Measurements from ENCODE around the gene ZEB2. TPM values are rescaled to one million over a fixed set of nuclear protein-coding genes. Genes with fewer than 3 reads are reported as not detected.

Gene ZEB2
- total RNA-seq, 1 donor from 2014 or later = 329 TPM

DNA sequence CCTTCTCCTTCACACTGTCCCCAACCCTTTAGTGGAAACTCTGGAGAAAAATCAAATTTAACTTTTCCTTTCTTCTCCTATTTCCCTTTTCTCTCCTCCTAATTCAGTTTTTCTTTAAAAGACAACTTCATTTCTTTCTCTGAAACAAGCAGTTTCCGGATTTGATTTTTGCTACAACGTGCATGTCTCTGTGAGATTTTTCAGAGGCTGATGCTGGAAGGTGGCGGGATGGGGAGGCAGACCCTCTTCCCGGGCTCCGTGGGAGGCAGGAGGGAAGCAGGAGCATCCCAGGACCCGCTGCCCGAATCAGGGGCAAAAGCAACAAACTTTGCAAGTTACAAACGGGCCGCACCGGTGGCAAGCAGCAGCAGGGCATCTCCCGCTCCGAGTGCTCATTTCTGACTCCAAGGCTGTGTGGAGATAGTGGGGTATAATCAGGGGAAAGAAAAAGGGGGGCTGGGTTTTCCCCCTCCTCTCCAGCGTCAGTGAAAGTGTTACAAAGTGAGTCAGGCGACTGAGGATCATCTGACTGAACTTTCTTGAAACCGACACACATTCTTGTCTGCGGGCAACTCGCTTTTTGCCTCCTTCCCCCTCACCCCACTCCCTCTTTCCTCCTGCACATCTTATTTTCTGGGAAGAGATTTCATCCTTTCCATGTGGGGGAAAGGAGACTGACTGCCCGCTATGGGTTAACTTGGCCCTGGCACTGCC is 6.4 kb downstream of the ZEB2 start:
- DNase-seq (ENCODE audit: low spot score) = no peak

DNA sequence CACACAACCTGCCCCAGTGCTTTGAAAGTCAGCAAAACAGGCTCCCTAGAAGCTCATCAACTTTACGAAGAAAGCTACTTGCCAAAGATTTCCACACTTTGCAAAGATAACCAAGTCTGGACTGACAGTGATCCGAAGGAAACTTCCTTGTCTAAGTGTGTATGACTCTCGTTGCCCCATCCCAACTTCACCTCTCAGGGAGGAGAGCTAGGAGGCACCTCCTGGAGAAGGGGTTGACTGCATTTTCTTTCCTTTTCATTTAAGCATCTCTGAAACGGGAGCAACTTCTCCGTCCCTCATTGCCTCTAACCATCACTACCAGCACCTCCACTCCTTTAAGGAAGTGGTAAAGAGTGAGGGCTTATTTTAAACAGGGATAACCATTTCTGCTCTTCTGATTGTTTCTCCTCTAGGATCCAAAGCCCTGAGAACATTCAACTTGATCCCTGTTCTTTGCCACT is 7.0 kb downstream of the ZEB2 start:
- no peak for DNase-seq (ENCODE audit: low spot score)

DNA sequence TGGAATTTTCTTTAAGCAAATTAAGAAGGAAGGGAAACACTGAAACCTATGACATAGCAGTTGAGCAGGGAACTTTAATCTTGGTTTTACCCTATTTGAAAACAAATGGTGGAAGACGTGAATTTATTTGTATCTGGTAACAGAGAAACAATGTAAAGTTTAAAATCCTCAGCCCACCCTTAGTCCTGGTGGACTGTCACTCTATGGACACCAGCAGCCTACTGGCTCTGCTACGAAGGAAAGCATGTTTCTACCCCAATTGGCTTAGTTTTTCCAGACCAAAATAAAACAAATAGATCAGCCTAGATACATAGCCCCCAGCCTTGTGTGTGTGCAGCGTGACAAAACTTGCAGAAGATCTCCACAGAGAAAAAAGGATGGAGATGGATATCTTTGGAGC is 7.4 kb downstream of the ZEB2 start:
- DNase-seq (ENCODE audit: low spot score) = no peak

DNA sequence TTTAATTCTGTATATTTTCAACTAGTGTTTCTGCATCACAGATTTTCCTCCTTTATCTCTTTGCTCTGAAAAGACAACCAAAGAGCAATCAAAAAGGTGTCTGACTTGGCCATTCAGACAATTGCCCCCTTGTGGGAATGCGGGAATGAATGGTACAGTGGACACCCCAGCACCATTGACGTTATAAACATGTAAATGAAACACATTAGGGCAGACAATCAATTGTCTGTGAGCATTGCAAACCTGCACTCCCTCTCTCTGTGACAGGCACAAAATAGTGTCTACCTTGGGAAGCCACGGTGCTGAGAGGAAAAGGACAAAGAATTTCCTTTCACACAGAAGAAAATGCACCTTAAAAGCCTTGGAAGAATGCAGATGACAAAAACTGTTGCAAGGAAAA is 8.0 kb downstream of the ZEB2 start:
- DNase-seq (ENCODE audit: low spot score) = no peak

- no peak for DNase-seq (ENCODE audit: low spot score)
Observed at GRCh38 chr2:144511226-144511810, 8.6 kb downstream of the ZEB2 start.

DNA sequence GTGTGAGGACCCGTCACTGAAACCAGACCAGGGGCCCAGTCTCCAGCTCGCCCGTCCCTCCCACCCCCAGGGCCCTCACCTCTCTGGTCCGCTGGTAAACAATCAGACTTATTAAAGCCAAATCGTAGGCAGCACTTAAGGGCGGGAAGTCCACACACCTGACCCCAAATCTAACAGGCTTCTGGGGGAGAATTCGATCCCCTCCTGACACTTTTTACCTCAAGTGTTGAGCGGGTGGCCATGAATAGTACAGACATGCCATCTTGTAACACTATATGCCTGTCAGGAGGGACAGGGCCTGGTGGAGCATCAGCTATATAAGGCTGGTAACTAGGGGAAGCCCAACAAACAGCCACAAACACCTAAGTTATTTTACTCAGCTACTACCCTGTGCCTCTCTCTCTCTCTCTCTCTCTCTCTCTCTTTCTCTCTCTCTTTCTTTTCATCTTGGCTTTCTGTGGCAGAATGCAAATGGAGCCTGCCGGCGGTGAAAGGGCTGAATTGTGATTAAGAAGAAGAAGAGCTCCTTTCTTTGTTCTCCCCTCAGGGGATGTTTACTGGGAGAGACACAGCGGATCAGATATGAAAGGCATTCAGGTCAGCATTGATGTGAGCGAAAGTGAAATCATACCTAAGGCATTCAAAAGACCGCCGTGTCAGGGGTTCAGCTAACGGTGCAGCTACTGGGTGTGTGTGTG is 9.5 kb downstream of the ZEB2 start:
- DNase-seq (ENCODE audit: low spot score) = no peak

- DNase-seq (ENCODE audit: low spot score) = no peak
Observed at GRCh38 chr2:144509879-144510221, 10.1 kb downstream of the ZEB2 start.

DNA sequence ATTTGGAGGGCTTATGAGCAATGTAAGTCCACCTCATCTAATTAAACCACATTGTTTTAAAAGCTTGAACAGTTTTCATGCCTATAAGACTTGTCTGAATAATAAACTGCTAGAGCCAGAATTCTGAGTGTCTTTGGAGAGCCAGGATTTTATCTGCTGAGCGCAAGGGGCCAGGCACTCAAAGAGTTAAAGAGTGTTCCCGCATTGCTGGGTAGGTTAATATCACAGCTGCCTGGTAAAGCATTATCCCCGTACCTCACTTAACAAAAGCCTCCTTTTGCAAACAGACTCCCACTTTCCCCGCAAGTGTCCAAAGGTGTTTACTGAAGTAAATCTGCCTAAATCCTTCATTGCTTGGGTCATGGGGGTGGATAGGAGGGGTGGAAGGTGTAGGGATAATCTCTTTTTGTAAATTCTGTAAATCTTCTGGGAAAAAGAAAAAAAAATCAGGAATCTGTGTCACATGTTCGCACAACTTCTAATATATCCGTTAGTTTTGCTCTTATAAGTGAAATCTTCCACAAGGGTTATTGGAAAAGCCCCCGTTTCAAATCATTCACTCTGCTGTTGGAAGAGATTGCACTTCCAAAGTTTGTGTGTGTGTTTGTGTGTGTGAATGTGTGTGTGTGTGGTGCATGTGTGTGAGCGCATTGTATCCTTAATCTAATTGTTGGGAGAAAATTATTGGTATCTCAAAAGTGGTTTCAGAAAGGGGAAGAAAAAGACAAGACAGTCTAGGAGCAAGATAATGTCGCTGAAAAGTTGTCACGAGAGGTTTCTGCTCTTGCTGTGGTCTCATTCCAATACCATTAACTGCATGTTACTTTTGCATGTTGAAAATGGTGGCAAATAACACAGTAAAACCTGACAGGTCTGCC is 10.7 kb downstream of the ZEB2 start:
- DNase-seq (ENCODE audit: low spot score) = no peak

DNA sequence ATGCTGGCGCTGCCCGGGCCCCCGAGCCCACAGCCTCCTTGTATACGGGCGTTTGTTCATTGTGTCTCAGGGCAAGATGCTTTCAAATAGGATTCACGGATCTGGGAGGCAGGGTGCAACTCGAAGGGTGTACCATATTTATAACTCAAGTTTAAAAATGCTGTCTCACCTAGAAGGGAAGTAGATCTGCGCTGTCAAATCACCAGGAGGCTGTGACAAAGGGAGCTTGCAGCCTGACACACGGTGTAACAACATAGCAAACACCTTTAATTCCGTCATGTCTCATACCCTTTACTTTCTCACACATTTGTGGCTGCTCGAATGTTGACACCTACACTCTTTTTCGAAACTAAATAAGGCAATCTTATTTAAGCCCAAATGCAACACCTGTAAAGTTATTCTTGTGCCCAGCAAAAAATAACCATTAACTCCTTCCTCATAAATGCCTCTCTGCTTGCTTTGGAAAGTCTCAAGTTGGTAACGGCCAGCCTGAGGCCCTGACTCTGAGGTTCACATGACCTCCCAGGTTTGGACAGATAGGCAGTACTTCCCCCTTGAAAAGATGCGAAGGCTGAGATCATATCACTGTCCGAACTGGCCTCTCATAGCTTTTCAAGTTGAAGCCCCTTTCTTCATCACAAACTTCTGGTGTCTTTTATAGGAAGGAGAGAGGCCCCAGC is 11.6 kb downstream of the ZEB2 start:
- no peak for DNase-seq (ENCODE audit: low spot score)

DNA sequence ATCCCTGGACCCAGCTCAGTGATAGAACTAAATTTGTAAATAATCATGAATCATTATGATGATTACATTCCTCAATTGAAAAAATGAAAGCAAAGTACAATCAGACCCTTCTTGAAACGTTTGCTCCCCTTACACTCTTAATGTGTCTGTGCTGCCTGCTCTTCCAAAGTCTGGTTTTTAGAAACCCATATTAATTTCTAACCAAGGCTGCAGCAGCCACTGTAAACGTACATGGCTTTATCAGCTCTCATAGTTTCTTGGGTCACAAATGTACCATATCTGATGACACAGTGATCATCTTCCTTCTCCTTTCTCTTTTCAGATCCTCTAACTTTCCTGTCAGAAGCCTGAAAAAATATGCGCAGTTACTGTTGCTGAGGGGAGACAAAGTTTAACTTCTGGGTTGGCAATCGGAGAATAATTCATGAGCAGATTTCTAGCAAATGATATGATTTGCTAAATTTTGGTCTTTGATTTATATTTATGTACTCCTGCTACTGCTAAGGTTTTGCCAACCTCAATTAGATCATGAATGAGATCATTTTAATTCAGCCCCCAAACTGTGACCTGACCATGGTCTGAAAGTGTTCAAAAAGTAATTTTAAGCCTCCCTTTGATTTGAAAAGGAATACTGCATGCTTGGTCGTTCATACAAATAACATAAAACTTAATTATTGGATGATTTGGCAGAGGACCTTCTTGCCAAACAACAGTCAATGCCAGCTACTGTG is 12.3 kb downstream of the ZEB2 start:
- DNase-seq (ENCODE audit: low spot score) = no peak

- DNase-seq (ENCODE audit: low spot score) = no peak
Observed at GRCh38 chr2:144505245-144505831, 14.6 kb downstream of the ZEB2 start.

DNA sequence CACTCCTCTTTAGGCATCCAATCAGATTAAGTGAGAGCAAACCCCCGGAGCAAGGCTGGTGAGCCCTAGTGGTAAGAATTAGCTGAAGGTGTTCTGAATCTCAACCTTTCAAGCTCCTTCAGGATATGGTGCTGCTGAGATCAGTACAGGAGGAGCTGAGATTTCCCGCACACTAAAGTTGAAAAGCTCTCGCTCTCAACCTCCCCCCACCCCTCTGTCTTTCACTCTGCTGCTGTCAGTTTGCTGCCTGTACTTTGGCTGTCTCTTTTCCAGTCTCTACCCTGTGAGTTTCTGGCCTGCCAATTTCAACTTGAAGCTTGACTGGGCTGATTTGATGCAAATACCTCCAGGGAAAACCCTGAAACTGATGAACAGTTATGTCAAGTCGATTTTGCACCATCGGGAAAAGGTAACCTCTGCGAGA is 15.7 kb downstream of the ZEB2 start:
- DNase-seq (ENCODE audit: low spot score) = no peak

DNA sequence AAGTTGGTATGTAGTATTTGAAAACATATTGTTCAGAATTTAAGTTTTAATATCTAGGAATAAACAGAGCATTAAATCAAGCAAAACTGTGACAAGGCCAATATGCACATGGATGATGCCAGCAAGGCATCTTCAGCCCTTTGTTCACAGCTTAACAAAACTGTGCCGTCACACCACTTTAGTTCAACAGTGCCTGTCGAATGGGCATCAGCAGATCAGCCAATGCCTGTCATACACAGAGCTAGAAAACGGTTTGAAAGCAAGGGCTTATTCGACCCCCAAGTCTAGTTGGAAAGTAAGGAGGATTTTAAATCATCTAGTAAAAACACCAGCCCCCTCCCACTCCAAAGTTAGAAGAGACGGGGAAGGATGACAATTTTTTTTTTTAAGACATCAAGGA is 16.7 kb downstream of the ZEB2 start:
- DNase-seq (ENCODE audit: low spot score) = no peak

DNA sequence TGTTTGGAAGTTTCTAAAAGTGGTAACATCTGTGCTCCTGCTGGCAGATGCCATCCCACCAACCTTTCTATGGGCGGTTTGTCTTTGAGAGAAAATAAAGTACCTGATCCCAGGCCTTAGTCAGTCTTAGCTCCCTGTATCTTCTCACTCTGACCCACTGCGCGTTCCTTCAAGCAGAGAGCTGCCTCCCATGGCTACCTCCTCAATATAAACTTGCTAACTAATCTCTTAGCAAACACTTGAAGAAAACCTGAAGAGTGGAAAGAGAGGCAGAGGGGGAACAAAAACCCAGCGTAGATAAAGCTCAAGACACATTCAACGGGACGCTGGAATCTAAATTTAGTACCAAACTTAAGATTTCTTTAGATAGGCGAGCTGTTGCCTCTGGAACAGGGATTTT is 17.6 kb downstream of the ZEB2 start:
- no peak for DNase-seq (ENCODE audit: low spot score)

- DNase-seq (ENCODE audit: low spot score) = no peak
Observed at GRCh38 chr2:144501627-144502026, 18.3 kb downstream of the ZEB2 start.

- DNase-seq (ENCODE audit: low spot score) = no peak
Observed at GRCh38 chr2:144501118-144501517, 18.8 kb downstream of the ZEB2 start.

- DNase-seq (ENCODE audit: low spot score) = no peak
Observed at GRCh38 chr2:144500563-144500962, 19.4 kb downstream of the ZEB2 start.

DNA sequence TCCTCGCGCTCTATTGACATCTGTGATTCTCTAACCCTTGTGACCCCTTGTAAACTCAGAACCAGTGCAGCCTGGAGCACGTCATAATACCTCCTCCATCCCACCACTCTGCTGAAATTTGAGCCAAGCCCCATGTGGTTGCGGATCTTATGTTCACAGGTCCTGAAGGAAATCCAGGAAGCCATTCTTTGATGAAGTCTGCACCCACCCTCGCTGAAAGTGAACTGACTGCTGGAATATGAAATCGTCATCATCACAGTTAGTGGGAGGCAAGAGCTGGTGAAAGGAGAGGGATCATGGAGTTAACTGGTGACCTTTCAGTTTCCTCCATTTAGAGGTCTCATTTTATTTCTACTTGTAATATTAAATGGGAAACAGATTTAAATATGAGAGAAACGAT is 21.6 kb downstream of the ZEB2 start:
- no peak for DNase-seq (ENCODE audit: low spot score)

GRCh38 chr2:144496977-144497598 is 22.8 kb downstream of the ZEB2 start:
- DNase-seq (ENCODE audit: low spot score) = no peak

Measured in mesenteric fat pad (tissue), 1 donor.